Lung (tissue), 12 donors: ENCODE measurements around the gene SERPIND1. TPM values are rescaled to one million over a fixed set of nuclear protein-coding genes. Genes with fewer than 3 reads are reported as not detected.

Source experiments
- ATAC-seq: fragments of 200-7000 bp; cut with Tn5 transposase; one replicate; pipeline ENCODE4 v1.9.1; 2020; ENCODE audit warnings: moderate number of reproducible peaks; ENCODE audit not compliant: insufficient read depth, low FRiP score
- DNase-seq, 3 donors: peaks; one replicate each; pipeline ENCODE4 v3.0.0-alpha.2; 2013 to 2017
- H3K27ac ChIP-seq, 2 donors: one replicate each; pipeline ENCODE4 v1.5.1; 2013; ENCODE audit warnings: mild to moderate bottlenecking in 2 of 2, moderate library complexity in 2 of 2, control low read depth in 1 of 2, inconsistent platforms in 1 of 2, low read depth in 1 of 2, low read length in 1 of 2
- H3K27me3 ChIP-seq, 3 donors: one replicate each; pipeline ENCODE4 v1.5.1; 2013; ENCODE audit warnings: low read length in 2 of 3; ENCODE audit not compliant: control insufficient read depth in 3 of 3, insufficient read depth in 3 of 3
- H3K36me3 ChIP-seq, 4 donors: one replicate each; pipeline ENCODE4 v1.5.1; 2013; ENCODE audit warnings: low read length in 4 of 4, mild to moderate bottlenecking in 1 of 4, moderate library complexity in 1 of 4; ENCODE audit not compliant: control insufficient read depth in 4 of 4, insufficient read depth in 4 of 4
- H3K4me1 ChIP-seq, 5 donors: one replicate each; pipeline ENCODE4 v1.5.1; 2013; ENCODE audit warnings: low read length in 5 of 5, mild to moderate bottlenecking in 2 of 5, moderate library complexity in 1 of 5; ENCODE audit not compliant: control insufficient read depth in 5 of 5, insufficient read depth in 5 of 5
- H3K4me3 ChIP-seq: one replicate; pipeline ENCODE4 v1.5.1; 2013; ENCODE audit warnings: mild to moderate bottlenecking, control low read depth, moderate library complexity
- H3K9ac ChIP-seq, 2 donors: one replicate each; pipeline ENCODE4 v1.5.1; 2013; ENCODE audit warnings: low read length in 2 of 2, control low read depth in 1 of 2; ENCODE audit not compliant: insufficient read depth in 1 of 2
- H3K9me3 ChIP-seq, 4 donors: one replicate each; pipeline ENCODE4 v1.5.1; 2013; ENCODE audit warnings: low read length in 3 of 4, mild to moderate bottlenecking in 1 of 4, moderate library complexity in 1 of 4; ENCODE audit not compliant: control insufficient read depth in 4 of 4, insufficient read depth in 3 of 4
- WGBS, 2 donors: extraction: QIAGEN DNeasy Blood & Tissue Kit; methylation state at CpG; one replicate each; pipeline ENCODE4 v1.1.7; 2013; 5-methylcytosine and 5-hydroxymethylcytosine counted together
- polyA plus RNA-seq, 2 donors: library from polyadenylated mRNA; stranded (reverse); fragments of 200-250 nt; gene quantifications; one replicate each; pipeline ENCODE4 v1.2.1, GENCODE V29; 2013
- total RNA-seq, 2 donors: library from RNA; depleted of rRNA in 1 of 2; stranded (reverse); fragments of >200 nt in 1 of 2; gene quantifications; one replicate each; pipeline ENCODE4 v1.2.1, GENCODE V29; 2014 to 2021
- TF ChIP-seq, protein P1 (sequence below): IDR thresholded peaks from 2 replicates; pipeline ENCODE4 v1.5.1; 2012; ENCODE audit warnings: mild to moderate bottlenecking; ENCODE audit errors: control extremely low read depth, extremely low read depth
- donor health status: control.
- donor health status: control.
- donor health status: Bipolar disorder and iron deficiency.
- donor health status: healthy.
- donor health status: DM: yes; HTN: yes; CAD: no.

Gene SERPIND1
- total and polyA plus RNA-seq, 4 donors: 0.02 to 2.0 (median 0.75) TPM

- H3K4me1 ChIP-seq: peaks cover 0 to 30% (median 14%) of the 10 kb centered on the region in 5 donors
- no peaks in the 10 kb centered on the region for H3K9me3 ChIP-seq
- WGBS, 2 donors: 93 to 95% methylated on average over 10 of the region's 10 CpGs
- no peak overlapping the region for H3K4me3 ChIP-seq
- no peak for DNase-seq
- H3K36me3 ChIP-seq: peaks cover 3 to 27% (median 4%) of the 10 kb centered on the region in 4 donors
- no peak overlapping the region for H3K9ac ChIP-seq
- no peak overlapping the region for H3K27ac ChIP-seq
- TF ChIP-seq, protein P1, sequence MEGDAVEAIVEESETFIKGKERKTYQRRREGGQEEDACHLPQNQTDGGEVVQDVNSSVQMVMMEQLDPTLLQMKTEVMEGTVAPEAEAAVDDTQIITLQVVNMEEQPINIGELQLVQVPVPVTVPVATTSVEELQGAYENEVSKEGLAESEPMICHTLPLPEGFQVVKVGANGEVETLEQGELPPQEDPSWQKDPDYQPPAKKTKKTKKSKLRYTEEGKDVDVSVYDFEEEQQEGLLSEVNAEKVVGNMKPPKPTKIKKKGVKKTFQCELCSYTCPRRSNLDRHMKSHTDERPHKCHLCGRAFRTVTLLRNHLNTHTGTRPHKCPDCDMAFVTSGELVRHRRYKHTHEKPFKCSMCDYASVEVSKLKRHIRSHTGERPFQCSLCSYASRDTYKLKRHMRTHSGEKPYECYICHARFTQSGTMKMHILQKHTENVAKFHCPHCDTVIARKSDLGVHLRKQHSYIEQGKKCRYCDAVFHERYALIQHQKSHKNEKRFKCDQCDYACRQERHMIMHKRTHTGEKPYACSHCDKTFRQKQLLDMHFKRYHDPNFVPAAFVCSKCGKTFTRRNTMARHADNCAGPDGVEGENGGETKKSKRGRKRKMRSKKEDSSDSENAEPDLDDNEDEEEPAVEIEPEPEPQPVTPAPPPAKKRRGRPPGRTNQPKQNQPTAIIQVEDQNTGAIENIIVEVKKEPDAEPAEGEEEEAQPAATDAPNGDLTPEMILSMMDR: no peak
- H3K27me3 ChIP-seq: no peaks in the 10 kb centered on the region
- ATAC-seq: no peak
These were observed 21.0 kb upstream of the SERPIND1 start for GRCh38 chr22:20752873-20753272.

DNA sequence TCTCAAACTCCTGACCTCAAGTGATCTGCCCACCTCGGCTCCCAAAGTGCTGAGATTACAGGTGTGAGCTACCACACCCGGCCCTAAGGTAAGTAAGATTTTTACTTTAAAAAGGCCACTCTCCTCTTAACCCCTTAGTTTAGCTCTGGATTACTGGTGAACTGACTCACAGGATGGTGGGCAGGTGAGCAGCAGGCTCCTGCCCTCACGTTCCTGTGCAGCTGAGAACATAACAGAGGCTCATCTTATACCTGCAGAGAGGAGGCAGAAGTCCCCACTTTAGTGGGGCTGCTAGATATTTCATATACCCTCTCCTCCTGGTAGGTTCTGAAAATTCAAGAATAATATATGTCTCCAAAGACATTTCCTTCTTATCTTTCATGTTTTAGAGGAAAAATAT lies 17.1 kb upstream of the SERPIND1 start:
- Histone ChIP-seq H3K9me3 (no peaks in the 10 kb centered on the region), H3K36me3 (peaks cover 3 to 21% (median 4%) of the 10 kb centered on the region in 4 donors), H3K4me3 (no peak overlapping the region), H3K27ac (no peak overlapping the region), H3K4me1 (no peaks in the 10 kb centered on the region), H3K9ac (no peak overlapping the region), H3K27me3 (no peaks in the 10 kb centered on the region)
- DNase-seq (no peak), ATAC-seq (no peak)
- TF ChIP-seq, protein P1: no peak
- WGBS, 2 donors: 94% methylated on average over 3 of the region's 3 CpGs

DNA sequence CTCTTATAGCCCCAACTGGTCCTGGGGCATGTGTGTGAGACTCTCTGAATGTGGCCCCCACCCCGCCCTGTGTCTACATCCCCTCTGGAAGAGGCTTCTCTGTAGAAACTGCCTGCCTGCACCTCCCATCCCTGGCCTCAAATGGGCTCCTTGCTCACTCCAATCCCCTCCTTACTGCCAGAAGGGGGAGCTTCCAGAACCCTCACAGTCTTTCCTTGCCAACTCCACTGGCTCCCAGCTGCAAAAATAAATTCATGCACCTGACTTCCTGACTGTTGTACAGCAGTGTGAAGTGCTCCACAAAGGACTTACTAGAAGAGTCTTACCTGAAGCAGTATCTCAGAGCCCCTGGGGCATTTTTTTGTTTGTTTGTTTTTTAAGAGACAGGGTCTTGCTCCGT lies 15.2 kb upstream of the SERPIND1 start:
- H3K27ac ChIP-seq: no peak overlapping the region
- DNase-seq (peak in 1 of 3 donors; percentile 46), ATAC-seq (no peak)
- H3K27me3 ChIP-seq: no peaks in the 10 kb centered on the region
- no peak overlapping the region for H3K4me3 ChIP-seq
- H3K9ac ChIP-seq: no peak overlapping the region
- no peaks in the 10 kb centered on the region for H3K4me1 ChIP-seq
- H3K9me3 ChIP-seq: no peaks in the 10 kb centered on the region
- WGBS, 2 donors: 84 to 100% methylated on average over 2 of the region's 2 CpGs
- TF ChIP-seq, protein P1: no peak
- H3K36me3 ChIP-seq: peaks cover 0 to 17% (median 7%) of the 10 kb centered on the region in 4 donors

- DNase-seq (no peak), ATAC-seq (no peak)
- Histone ChIP-seq H3K27me3 (no peaks in the 10 kb centered on the region), H3K27ac (no peak overlapping the region), H3K4me1 (no peaks in the 10 kb centered on the region), H3K9me3 (no peaks in the 10 kb centered on the region), H3K36me3 (peaks cover 3 to 28% (median 17%) of the 10 kb centered on the region in 4 donors), H3K9ac (no peak overlapping the region), H3K4me3 (no peak overlapping the region)
- 97 to 98% methylated on average over 2 of the region's 2 CpGs for WGBS, 2 donors
- TF ChIP-seq, protein P1: no peak
These were observed 13.8 kb upstream of the SERPIND1 start for GRCh38 chr22:20760084-20760483.
